DOHH2 (cell line): ENCODE data around the gene AUTS2.

ENCODE experiments used
- EZH2phosphoT487 ChIP-seq: fragments of 200-600 bp; sonication (generic); IDR thresholded peaks from 2 replicates; pipeline ENCODE4 v1.6.1; 2017; ENCODE audit warnings: borderline replicate concordance, mild to moderate bottlenecking, antibody characterized with exemption, low read length, moderate library complexity, mixed read lengths
- TF ChIP-seq, protein P1 (sequence below): fragments of 200-600 bp; sonication (generic); IDR thresholded peaks from one replicate; pipeline ENCODE4 v1.5.1; 2014; ENCODE audit warnings: antibody characterized with exemption, mild to moderate bottlenecking, low read depth, low read length; ENCODE audit not compliant: poor library complexity, severe bottlenecking

DNA sequence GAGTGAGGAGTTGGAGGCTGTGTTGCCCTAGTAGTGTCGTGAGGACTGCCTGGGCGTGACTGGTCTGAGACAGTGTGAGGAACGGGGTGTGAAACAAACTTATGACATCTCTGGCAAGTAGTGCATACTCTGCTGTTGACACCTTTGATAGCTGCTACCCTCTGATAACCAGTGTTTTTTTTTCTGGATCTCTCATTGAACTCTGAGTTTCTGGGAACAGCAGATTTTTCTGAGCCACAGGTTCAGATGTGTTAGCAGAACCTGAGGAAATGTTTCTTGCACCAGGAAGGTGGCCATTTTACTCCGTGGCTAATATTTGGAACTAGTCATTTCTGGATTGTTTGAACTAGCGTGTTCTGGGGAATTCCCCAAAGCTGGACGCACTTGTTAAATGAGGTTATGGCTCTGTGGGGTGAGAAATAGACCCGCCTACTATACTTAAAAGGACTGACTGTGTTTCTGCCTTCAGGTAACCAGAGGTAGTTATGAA lies 52.9 kb downstream of the AUTS2 start:
- TF ChIP-seq, protein P1, sequence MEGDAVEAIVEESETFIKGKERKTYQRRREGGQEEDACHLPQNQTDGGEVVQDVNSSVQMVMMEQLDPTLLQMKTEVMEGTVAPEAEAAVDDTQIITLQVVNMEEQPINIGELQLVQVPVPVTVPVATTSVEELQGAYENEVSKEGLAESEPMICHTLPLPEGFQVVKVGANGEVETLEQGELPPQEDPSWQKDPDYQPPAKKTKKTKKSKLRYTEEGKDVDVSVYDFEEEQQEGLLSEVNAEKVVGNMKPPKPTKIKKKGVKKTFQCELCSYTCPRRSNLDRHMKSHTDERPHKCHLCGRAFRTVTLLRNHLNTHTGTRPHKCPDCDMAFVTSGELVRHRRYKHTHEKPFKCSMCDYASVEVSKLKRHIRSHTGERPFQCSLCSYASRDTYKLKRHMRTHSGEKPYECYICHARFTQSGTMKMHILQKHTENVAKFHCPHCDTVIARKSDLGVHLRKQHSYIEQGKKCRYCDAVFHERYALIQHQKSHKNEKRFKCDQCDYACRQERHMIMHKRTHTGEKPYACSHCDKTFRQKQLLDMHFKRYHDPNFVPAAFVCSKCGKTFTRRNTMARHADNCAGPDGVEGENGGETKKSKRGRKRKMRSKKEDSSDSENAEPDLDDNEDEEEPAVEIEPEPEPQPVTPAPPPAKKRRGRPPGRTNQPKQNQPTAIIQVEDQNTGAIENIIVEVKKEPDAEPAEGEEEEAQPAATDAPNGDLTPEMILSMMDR = no peak
- TF ChIP-seq EZH2phosphoT487 = no peak
